Measurements from ENCODE around the gene RAB34. TPM values are rescaled to one million over a fixed set of nuclear protein-coding genes. Genes with fewer than 3 reads are reported as not detected.
"Not testable (repeated sequence)": the region's sequence is repeated elsewhere in the genome, so short reads cannot be mapped to it uniquely, and the experiment has no call there.

The RAB34 gene
- total RNA-seq, 3 donors from 2014 or later, result 105 to 129 (median 123) TPM

- Histone ChIP-seq H3K4me1 (peaks cover 12 to 13% of the 10 kb centered on the region in 2 donors), H3K36me3 (no peaks in the 10 kb centered on the region), H3K27ac (peak overlapping the region; percentile 99), H3K4me3 (peak overlapping the region; percentile 74 to 83 (median 77)), H3K27me3 (no peaks in the 10 kb centered on the region), H3K9me3 (no peaks in the 10 kb centered on the region)
- intact Hi-C loops (cut with DNase I; ENCODE audit: low total_unique reads), result no loop called here
- TF ChIP-seq POLR2A (IDR thresholded peaks at IDR 0.05) (no peak), POLR2AphosphoS5 (IDR thresholded peaks at IDR 0.05) (peak in 2 of 3 donors; percentile 15 to 18)
- no peak for DNase-seq (ENCODE audit: low spot score in 2 of 2)
Measured at GRCh38 chr17:28725660-28726225, 8.1 kb upstream of the RAB34 start.

- TF ChIP-seq POLR2A (IDR thresholded peaks at IDR 0.05) (no peak), POLR2AphosphoS5 (IDR thresholded peaks at IDR 0.05) (peak in 1 of 3 donors; percentile 19)
- DNase-seq (ENCODE audit: low spot score in 2 of 2), result no peak
- Histone ChIP-seq H3K27ac (peak overlapping the region; percentile 99), H3K9me3 (no peaks in the 10 kb centered on the region), H3K4me3 (peak overlapping the region; percentile 74 to 83 (median 77)), H3K27me3 (no peaks in the 10 kb centered on the region), H3K36me3 (no peaks in the 10 kb centered on the region), H3K4me1 (peaks cover 12 to 15% of the 10 kb centered on the region in 2 donors)
- intact Hi-C loops (cut with DNase I; ENCODE audit: low total_unique reads), result no loop called here
Measured at GRCh38 chr17:28725166-28725659, 7.5 kb upstream of the RAB34 start.

DNA sequence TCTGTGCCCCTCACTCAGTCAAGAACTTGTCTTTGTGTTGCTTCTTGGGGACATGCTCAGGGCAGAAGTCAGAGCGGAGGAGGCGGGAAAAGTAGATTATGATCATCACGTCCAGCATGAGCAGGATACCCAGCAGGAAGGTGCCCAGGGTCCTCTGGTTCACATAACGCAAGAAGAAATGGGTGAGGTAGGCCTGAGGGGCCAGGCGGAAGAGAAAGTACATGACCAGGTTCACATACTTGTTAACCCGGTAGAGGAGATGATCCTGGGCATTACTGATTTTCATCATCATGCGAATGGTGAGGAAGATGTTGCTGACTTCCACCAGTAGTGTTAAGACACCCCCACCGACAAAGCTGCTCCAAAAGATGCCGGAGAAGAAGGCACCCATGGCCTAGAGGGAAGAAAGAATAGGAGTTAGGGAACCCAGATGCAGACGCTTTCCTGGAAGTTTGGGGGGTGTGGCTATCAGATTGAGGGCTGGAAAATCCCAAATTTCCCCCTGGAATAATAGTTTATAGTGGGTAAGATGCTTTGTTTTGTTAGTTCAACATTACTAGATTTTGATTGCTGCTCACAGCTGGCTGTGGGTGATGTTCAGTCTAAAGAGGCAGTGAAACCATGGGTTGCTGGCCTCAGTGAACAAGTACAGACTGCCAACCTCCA lies 7.0 kb upstream of the RAB34 start:
- intact Hi-C loops (cut with DNase I; ENCODE audit: low total_unique reads), result no loop called here
- Histone ChIP-seq H3K36me3 (no peaks in the 10 kb centered on the region), H3K4me1 (peaks cover 12 to 15% of the 10 kb centered on the region in 2 donors), H3K4me3 (no peak overlapping the region), H3K27me3 (no peaks in the 10 kb centered on the region), H3K9me3 (no peaks in the 10 kb centered on the region), H3K27ac (peak overlapping the region; percentile 99)
- no peak for TF ChIP-seq POLR2AphosphoS5 (IDR thresholded peaks at IDR 0.05)
- TF ChIP-seq, protein P1, sequence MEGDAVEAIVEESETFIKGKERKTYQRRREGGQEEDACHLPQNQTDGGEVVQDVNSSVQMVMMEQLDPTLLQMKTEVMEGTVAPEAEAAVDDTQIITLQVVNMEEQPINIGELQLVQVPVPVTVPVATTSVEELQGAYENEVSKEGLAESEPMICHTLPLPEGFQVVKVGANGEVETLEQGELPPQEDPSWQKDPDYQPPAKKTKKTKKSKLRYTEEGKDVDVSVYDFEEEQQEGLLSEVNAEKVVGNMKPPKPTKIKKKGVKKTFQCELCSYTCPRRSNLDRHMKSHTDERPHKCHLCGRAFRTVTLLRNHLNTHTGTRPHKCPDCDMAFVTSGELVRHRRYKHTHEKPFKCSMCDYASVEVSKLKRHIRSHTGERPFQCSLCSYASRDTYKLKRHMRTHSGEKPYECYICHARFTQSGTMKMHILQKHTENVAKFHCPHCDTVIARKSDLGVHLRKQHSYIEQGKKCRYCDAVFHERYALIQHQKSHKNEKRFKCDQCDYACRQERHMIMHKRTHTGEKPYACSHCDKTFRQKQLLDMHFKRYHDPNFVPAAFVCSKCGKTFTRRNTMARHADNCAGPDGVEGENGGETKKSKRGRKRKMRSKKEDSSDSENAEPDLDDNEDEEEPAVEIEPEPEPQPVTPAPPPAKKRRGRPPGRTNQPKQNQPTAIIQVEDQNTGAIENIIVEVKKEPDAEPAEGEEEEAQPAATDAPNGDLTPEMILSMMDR (IDR thresholded peaks at IDR 0.05), result no peak
- TF ChIP-seq POLR2A (IDR thresholded peaks at IDR 0.05), result no peak
- DNase-seq (ENCODE audit: low spot score in 2 of 2), result no peak

DNA sequence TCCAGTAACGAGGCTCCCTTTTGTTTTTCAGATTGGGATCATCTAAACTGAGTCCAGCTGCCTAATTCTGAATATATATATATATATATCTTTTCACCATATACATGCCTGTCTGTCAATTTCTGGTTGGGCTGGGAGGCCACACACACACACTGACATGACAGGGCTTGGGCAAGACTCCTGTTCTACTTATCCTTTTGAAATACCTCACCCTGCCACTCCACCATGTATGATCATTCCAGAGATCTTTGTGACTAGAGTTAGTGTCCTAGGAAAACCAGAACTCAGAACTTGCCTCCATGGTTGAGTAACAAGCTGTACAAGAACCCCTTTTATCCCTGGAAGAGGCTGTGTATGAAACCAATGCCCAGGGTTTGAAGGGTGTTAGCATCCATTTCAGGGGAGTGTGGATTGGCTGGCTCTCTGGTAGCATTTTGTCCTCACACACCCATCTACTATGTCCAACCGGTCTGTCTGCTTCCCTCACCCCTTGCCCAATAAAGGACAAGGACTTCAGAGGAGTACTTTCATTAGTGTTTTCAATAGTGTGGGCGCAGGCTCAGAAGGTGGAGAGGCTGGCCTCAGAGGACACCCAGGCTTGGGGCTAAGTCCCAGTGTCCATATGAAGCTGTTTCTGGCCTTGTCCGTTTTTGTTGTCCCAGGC lies 6.3 kb upstream of the RAB34 start:
- H3K27me3 ChIP-seq; intact Hi-C loops (cut with DNase I; ENCODE audit: low total_unique reads); DNase-seq (ENCODE audit: low spot score in 2 of 2); H3K9me3 ChIP-seq; H3K36me3 ChIP-seq; H3K4me3 ChIP-seq: not testable (repeated sequence)
- H3K4me1 ChIP-seq, result peaks cover 12 to 15% of the 10 kb centered on the region in 2 donors
- peak overlapping the region; percentile 99 for H3K27ac ChIP-seq

DNA sequence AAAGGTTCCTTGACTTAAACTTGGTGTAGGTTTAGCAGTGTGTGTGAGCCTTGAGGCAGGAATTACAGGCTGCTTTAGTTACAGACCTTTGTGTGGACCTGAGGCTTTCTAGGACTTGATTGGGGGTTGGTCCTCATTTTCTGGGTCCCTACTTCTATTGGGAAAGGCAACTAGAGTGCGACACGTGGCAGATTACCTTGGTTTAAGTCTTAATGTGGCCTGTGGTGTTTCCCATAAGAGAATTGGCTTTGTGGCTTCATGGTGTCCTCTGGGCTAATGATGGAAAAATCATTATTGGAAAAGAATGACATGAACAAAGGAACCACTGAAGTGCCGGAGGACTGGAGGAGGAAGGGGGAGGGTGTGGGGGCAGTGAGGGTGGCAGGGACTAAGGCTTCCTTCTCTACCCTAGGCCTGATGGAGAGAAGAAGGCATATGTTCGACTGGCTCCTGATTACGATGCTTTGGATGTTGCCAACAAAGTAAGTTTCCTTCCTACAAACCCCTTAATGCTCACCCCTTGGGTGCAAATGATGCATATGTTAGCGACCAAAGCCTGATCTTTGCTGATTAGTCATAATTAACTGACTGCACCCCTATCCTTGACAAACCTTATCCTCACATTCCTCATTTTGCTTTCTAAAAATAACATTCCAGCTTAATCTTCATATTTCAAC lies 5.6 kb upstream of the RAB34 start:
- Histone ChIP-seq H3K4me1 (peaks cover 12 to 19% of the 10 kb centered on the region in 2 donors), H3K4me3 (no peak overlapping the region), H3K27ac (peak overlapping the region; percentile 28 to 40), H3K9me3 (no peaks in the 10 kb centered on the region), H3K27me3 (no peaks in the 10 kb centered on the region), H3K36me3 (no peaks in the 10 kb centered on the region)
- TF ChIP-seq, protein P1 (IDR thresholded peaks at IDR 0.05), result no peak
- TF ChIP-seq POLR2A (IDR thresholded peaks at IDR 0.05) (no peak), POLR2AphosphoS5 (IDR thresholded peaks at IDR 0.05) (no peak)
- intact Hi-C loops (cut with DNase I; ENCODE audit: low total_unique reads), result no loop called here
- no peak for DNase-seq (ENCODE audit: low spot score in 2 of 2)

DNA sequence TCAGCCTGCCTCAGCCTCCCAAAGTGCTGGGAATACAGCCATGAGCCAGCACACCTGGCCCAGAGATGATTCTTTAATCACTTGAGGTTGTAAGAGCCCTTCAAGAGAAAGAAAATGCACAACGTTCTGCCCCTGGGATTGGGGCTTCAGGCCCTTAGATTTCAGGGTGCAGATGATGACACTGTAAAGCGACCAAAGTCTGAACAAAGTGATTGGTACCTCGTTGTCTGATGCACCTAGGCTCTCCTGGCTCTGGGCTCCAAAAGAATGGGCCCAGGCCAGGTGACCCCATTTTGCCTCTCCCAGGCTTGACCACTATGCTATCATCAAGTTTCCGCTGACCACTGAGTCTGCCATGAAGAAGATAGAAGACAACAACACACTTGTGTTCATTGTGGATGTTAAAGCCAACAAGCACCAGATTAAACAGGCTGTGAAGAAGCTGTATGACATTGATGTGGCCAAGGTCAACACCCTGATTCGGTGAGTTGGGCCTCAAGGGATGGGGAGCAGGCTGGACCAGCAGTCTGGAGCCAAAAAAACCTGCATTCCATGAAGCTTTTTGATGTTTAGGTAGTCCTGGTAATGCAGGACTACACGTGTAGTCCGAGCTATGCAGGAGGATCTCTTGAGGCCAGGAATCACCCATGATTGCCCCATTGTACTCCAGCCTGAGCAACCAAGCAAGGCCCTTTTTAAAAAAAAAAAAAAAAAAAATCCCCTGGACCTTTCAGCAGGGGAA lies 4.9 kb upstream of the RAB34 start:
- intact Hi-C loops (cut with DNase I; ENCODE audit: low total_unique reads), result no loop called here
- H3K27me3 ChIP-seq, result no peaks in the 10 kb centered on the region
- no peaks in the 10 kb centered on the region for H3K36me3 ChIP-seq
- H3K27ac ChIP-seq, result no peak overlapping the region
- peaks cover 9 to 21% of the 10 kb centered on the region in 2 donors for H3K4me1 ChIP-seq
- no peak for TF ChIP-seq POLR2A (IDR thresholded peaks at IDR 0.05)
- TF ChIP-seq, protein P1 (IDR thresholded peaks at IDR 0.05), result no peak
- TF ChIP-seq POLR2AphosphoS5 (IDR thresholded peaks at IDR 0.05), result no peak
- peak overlapping the region in 1 of 3 donors; percentile 6 for H3K4me3 ChIP-seq
- DNase-seq (ENCODE audit: low spot score in 2 of 2), result no peak
- H3K9me3 ChIP-seq, result no peaks in the 10 kb centered on the region

DNA sequence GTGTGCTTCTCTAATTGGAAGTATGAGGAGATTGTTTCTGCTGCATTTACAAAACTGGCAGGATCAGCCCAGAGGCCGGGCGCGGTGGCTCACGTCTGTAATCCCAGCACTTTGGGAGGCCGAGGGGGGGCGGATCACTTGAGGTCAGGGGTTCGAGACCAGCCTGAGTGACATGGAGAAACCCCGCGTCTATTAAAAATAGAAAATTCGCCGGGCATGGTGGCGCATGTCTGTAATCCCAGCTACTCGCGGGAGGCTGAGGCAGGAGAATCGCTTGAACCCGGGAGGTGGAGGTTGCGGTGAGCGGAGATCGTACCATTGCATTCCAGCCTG lies 3.3 kb upstream of the RAB34 start:
- intact Hi-C loops (cut with DNase I; ENCODE audit: low total_unique reads); H3K27me3 ChIP-seq; H3K9me3 ChIP-seq; H3K36me3 ChIP-seq; DNase-seq (ENCODE audit: low spot score in 2 of 2): not testable (repeated sequence)
- H3K27ac ChIP-seq, result peak overlapping the region; percentile 7 to 98
- H3K4me1 ChIP-seq, result peaks cover 5 to 26% of the 10 kb centered on the region in 2 donors
- H3K4me3 ChIP-seq, result peak overlapping the region; percentile 80 to 97 (median 93)

Data from breast epithelium (tissue), 4 donors.